HEK293 (cell line): ENCODE data around the gene PSORS1C1.

ENCODE experiments used
- CTCF ChIP-seq: fragments of 450-650 bp; formaldehyde crosslinking; IDR thresholded peaks from 2 replicates; pipeline ENCODE4 v1.5.1; 2016; ENCODE audit warnings: missing biosample characterization, missing genetic modification characterization
- GLI2 ChIP-seq: fragments of 450-650 bp; formaldehyde crosslinking; IDR thresholded peaks from 2 replicates; pipeline ENCODE4; 2017; ENCODE audit warnings: missing biosample characterization, missing genetic modification characterization, low read depth, borderline replicate concordance
- SP7 ChIP-seq: fragments of 450-650 bp; formaldehyde crosslinking; IDR thresholded peaks from 2 replicates; pipeline ENCODE4 v1.5.1; 2016; ENCODE audit warnings: missing biosample characterization, missing genetic modification characterization
- YY1 ChIP-seq: fragments of 450-650 bp; formaldehyde crosslinking; IDR thresholded peaks from 2 replicates; pipeline ENCODE4 v1.5.1; 2018; ENCODE audit warnings: missing biosample characterization, missing genetic modification characterization
- ZBTB17 ChIP-seq: fragments of 450-650 bp; formaldehyde crosslinking; IDR thresholded peaks from 2 replicates; pipeline ENCODE4 v1.5.1; 2016; ENCODE audit warnings: missing biosample characterization, missing genetic modification characterization
- ZNF791 ChIP-seq: fragments of 450-650 bp; formaldehyde crosslinking; IDR thresholded peaks from 2 replicates; pipeline ENCODE4 v1.5.1; 2016; ENCODE audit warnings: missing biosample characterization, missing genetic modification characterization
- TF ChIP-seq, protein P1 (sequence below): fragments of 450-650 bp; formaldehyde crosslinking; IDR thresholded peaks from 2 replicates; pipeline ENCODE4 v1.5.1; 2016; ENCODE audit warnings: missing biosample characterization, missing genetic modification characterization

DNA sequence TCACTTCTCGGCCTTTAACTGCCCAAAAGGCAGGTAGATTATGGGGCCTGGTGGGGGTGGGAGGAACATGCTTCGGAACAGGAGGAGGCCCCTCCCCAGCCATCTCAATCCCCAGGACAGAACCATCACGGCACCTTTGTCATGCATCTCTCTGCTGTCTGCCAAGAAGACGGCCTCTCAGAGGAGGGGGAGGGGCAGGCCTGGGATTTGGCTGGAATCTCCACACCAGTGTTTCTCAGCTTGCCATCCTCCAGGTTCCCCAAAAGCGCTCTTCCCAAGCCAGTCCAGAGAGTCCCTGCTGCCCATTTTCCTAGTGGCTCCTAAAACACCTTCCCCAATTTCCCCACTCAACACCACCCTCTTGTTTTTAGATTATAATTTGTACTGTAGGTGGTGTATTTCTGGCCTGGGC is 58.4 kb downstream of the PSORS1C1 start:
- TF ChIP-seq ZNF791 (tag by site-specific recombination) = no peak
- TF ChIP-seq GLI2 = no peak
- TF ChIP-seq SP7 = no peak
- no peak for TF ChIP-seq YY1
- TF ChIP-seq, protein P1, sequence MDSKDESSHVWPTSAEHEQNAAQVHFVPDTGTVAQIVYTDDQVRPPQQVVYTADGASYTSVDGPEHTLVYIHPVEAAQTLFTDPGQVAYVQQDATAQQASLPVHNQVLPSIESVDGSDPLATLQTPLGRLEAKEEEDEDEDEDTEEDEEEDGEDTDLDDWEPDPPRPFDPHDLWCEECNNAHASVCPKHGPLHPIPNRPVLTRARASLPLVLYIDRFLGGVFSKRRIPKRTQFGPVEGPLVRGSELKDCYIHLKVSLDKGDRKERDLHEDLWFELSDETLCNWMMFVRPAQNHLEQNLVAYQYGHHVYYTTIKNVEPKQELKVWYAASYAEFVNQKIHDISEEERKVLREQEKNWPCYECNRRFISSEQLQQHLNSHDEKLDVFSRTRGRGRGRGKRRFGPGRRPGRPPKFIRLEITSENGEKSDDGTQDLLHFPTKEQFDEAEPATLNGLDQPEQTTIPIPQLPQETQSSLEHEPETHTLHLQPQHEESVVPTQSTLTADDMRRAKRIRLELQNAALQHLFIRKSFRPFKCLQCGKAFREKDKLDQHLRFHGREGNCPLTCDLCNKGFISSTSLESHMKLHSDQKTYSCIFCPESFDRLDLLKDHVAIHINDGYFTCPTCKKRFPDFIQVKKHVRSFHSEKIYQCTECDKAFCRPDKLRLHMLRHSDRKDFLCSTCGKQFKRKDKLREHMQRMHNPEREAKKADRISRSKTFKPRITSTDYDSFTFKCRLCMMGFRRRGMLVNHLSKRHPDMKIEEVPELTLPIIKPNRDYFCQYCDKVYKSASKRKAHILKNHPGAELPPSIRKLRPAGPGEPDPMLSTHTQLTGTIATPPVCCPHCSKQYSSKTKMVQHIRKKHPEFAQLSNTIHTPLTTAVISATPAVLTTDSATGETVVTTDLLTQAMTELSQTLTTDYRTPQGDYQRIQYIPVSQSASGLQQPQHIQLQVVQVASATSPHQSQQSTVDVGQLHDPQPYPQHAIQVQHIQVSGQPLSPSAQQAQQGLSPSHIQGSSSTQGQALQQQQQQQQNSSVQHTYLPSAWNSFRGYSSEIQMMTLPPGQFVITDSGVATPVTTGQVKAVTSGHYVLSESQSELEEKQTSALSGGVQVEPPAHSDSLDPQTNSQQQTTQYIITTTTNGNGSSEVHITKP (tag by site-specific recombination) = no peak
- TF ChIP-seq ZBTB17 (tag by site-specific recombination) = no peak
- TF ChIP-seq CTCF = no peak
